ENCODE data around the gene SNX17. TPM values are rescaled to one million over a fixed set of nuclear protein-coding genes. Genes with fewer than 3 reads are reported as not detected.

SNX17 gene
- total and polyA plus RNA-seq, 12 donors, result 32.4 to 82.5 (median 68.8) TPM

DNA sequence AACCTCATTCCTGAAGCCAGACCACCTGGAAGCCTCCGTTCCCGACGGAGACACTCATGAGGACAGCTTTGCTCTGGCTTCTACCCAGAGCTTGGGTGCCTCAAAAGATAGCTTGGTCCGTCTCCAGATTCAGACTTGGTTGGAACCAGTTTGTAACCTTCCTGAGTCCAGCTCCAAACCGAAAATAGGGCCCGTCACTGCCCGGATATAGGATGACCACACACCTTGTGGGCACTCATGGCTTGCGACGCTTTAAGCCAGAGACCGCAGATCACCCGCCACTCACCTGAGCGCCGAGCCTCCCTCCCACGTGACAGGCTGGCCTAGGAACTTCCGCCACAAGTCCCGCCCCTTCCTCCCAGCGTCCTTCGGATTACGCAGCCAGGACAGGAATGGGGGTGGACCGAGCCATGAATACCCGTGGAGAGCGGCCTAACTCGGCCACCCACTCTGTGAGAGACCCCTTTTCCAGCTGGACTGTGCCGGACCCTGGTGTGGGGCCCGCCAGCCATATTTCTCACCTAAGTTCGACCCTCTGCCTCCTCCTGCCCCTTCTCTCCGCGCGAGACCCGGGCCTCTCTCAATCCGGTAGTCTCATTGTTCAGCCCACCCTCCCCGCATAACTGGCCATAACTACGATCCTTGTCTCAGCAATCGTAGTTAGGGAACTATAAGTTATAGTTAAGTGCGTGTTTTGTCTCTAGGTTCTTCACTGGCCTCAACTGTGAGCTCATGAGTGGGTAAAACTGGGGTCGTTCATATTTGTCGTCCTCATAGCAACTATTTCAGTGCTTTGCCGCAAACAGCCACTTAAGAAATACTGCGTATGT lies 47.4 kb upstream of the SNX17 start, which contains the start of gene MPV17:
Gene MPV17, minus strand, starts transcription at position 332 of the 830 bp plus-strand sequence. CDS start 580 bp downstream, outside the sequence.
- Histone ChIP-seq H3K4me3 (peak within 1 kb of the TSS; percentile 29 to 87 (median 76)), H3K27ac (peak within 1 kb of the TSS; percentile 78 to 98 (median 95)), H3K36me3 (peaks cover 0 to 36% (median 23%) of the 10 kb centered on the region in 9 donors), H3K27me3 (no peaks in the 10 kb centered on the region), H3K4me1 (peaks cover 6 to 41% (median 30%) of the 10 kb centered on the region in 9 donors), H3K9me3 (no peaks in the 10 kb centered on the region)
- intact Hi-C loops (cut with DNase I), result loop anchor here in 5 of 10 donors (2.0 to 5.0 kb wide), 3 partner anchors 34 to 49 kb away; partner anchors contain the start of genes GTF3C2 (in 4 of the 5), EIF2B4 (in 2 of the 5) and SNX17 (in 2 of the 5)
- DNase-seq (peak; percentile 89 to 93), ATAC-seq (peak; percentile 87 to 97 (median 94))
- 0% methylated on average over 39 of the region's 39 CpGs for WGBS, 2 donors
- no peak for TF ChIP-seq CTCF (IDR thresholded peaks at IDR 0.05)

GRCh38 chr2:27323596-27324285 lies 46.7 kb upstream of the SNX17 start:
- Histone ChIP-seq H3K27me3 (no peaks in the 10 kb centered on the region), H3K27ac (peak overlapping the region; percentile 78 to 98 (median 95)), H3K4me1 (peaks cover 6 to 41% (median 30%) of the 10 kb centered on the region in 9 donors), H3K9me3 (no peaks in the 10 kb centered on the region), H3K4me3 (peak overlapping the region; percentile 29 to 87 (median 76)), H3K36me3 (peaks cover 0 to 38% (median 27%) of the 10 kb centered on the region in 9 donors)
- DNase-seq (no peak), ATAC-seq (peak in 1 of 8 donors; percentile 3)
- no peak for TF ChIP-seq CTCF (IDR thresholded peaks at IDR 0.05)
- intact Hi-C loops (cut with DNase I), result loop anchor here in 5 of 10 donors (2.0 to 5.0 kb wide), 3 partner anchors 33 to 49 kb away; partner anchors contain the start of genes GTF3C2 (in 4 of the 5), EIF2B4 (in 2 of the 5) and SNX17 (in 2 of the 5)
- WGBS, 2 donors, result 21 to 22% methylated on average over 5 of the region's 5 CpGs

- DNase-seq (no peak), ATAC-seq (no peak)
- Histone ChIP-seq H3K27ac (peak overlapping the region in 6 of 10 donors; percentile 90 to 98 (median 97)), H3K36me3 (peaks cover 0 to 48% (median 36%) of the 10 kb centered on the region in 9 donors), H3K27me3 (no peaks in the 10 kb centered on the region), H3K9me3 (no peaks in the 10 kb centered on the region), H3K4me1 (peaks cover 6 to 39% (median 30%) of the 10 kb centered on the region in 9 donors), H3K4me3 (no peak overlapping the region)
- intact Hi-C loops (cut with DNase I), result loop anchor here in 3 of 10 donors (5.0 kb wide), 2 partner anchors 33 to 48 kb away; partner anchors contain the start of genes EIF2B4 (in 2 of the 3), SNX17 (in 2 of the 3) and GTF3C2 (in 1 of the 3)
- no peak for TF ChIP-seq CTCF (IDR thresholded peaks at IDR 0.05)
- WGBS, 2 donors, result 92 to 94% methylated on average over 5 of the region's 5 CpGs
These were observed 45.7 kb upstream of the SNX17 start for GRCh38 chr2:27324720-27325119.

DNA sequence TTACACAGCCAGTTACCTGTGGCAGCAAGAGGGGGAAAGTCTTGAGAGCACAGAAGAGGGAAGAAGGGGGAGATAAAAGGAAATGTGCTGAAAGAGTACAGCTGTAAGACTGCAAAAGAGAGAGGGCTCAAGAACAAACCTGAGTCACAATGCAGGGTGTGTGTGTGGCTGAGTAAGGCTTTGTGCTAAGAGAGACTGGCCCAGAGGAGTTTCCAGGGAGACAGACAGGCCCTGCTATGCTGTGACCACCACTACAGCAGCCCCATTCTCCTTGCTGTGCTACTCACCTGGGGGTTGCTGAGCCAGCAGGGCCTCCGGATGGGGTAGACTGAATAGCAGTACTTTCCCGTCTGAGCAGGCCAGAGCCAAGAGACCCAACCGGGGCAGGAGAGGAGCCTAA lies 35.1 kb upstream of the SNX17 start:
- Histone ChIP-seq H3K4me1 (no peaks in the 10 kb centered on the region), H3K27ac (no peak overlapping the region), H3K4me3 (no peak overlapping the region), H3K27me3 (no peaks in the 10 kb centered on the region), H3K36me3 (peaks cover 0 to 100% (median 71%) of the 10 kb centered on the region in 9 donors), H3K9me3 (no peaks in the 10 kb centered on the region)
- DNase-seq, result no peak
- intact Hi-C loops (cut with DNase I), result no loop called here
- no peak for TF ChIP-seq CTCF (IDR thresholded peaks at IDR 0.05)
- ATAC-seq, result peak in 1 of 8 donors; percentile 13
- 89 to 94% methylated on average over 3 of the region's 3 CpGs for WGBS, 2 donors
